Central memory CD4-positive, alpha-beta T cell (primary cell): ENCODE results near the gene RAET1G.
"Not testable (repeated sequence)": the region's sequence is repeated elsewhere in the genome, so short reads cannot be mapped to it uniquely, and the experiment has no call there.

ENCODE experiments used
- DNase-seq: peaks from one replicate; pipeline ENCODE4 v3.0.0; 2022
- total RNA-seq, 3 experiments: gene quantifications; one replicate each; lab custom pipeline; 2026; lab: John Stamatoyannopoulos, UW

The RAET1G gene
- total RNA-seq: 0 reads per million in 3 experiments

DNA sequence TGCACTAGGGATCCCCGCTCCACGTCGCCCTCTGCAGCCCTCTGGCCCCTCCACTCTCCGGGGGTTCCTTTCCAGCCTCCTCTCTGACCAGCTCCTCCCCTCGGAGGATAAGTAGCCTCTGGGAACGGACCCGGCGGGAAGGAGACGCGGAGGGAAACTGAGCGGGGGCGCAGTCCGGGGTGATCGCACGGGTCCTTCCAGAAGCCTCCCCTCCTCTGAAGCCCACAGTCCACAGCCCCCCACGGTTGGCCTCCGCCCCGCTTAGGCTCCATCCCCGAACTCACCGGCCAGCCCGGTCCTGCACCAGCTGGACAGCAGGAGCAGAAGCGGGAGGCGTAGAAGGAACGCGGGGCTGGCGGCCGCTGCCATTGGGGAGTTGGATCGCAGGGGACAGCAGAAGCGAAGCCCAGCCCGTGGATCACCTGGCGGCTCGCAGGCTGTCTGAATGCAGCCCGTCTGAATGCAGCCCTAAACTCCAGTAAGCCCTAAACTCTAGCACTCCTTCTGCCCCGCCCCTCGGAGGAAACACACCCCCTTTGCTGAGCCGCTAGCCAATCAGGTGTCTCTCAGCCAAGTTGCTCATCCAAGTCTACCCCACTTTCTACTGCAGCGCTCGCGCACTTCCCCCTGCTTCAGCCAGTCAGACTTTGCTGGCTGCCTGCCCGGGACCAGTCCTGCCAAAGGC lies at the start of gene RAET1G:
RAET1G (minus strand) TSS at position 480 of the 685 bp plus-strand sequence; CDS start at position 369, 111 bp downstream.
- DNase-seq: peak; percentile 80

DNA sequence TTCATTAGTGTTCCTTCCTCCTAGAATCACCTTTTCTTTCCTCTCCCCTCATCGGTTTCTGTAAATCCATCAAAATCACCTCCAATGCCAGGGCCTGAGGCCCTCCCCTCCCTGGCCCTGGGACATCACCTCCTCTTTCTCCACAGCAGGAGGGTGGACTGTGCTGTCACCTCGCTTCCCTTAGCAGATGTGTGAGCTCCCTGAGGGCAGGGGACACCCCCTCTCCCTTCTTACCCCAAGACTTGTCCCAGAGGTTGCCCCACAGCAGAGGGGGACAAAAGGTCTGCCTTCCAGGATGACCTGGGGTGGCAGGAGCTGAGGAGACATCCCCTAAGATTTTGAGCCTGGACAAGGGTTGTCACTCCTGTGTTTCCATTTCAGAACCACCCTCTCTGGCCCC lies 46.7 kb upstream of the RAET1G start:
- DNase-seq: no peak

GRCh38 chr6:149968909-149969308 lies 46.0 kb upstream of the RAET1G start:
- not testable (repeated sequence) for DNase-seq

- not testable (repeated sequence) for DNase-seq
These were observed 45.1 kb upstream of the RAET1G start for GRCh38 chr6:149967999-149968398.

GRCh38 chr6:149967591-149967990 lies 44.7 kb upstream of the RAET1G start:
- no peak for DNase-seq

GRCh38 chr6:149966319-149966718 lies 43.4 kb upstream of the RAET1G start:
- DNase-seq: not testable (repeated sequence)

- peak; percentile 33 for DNase-seq
These were observed 42.5 kb upstream of the RAET1G start for GRCh38 chr6:149965194-149966020.

DNA sequence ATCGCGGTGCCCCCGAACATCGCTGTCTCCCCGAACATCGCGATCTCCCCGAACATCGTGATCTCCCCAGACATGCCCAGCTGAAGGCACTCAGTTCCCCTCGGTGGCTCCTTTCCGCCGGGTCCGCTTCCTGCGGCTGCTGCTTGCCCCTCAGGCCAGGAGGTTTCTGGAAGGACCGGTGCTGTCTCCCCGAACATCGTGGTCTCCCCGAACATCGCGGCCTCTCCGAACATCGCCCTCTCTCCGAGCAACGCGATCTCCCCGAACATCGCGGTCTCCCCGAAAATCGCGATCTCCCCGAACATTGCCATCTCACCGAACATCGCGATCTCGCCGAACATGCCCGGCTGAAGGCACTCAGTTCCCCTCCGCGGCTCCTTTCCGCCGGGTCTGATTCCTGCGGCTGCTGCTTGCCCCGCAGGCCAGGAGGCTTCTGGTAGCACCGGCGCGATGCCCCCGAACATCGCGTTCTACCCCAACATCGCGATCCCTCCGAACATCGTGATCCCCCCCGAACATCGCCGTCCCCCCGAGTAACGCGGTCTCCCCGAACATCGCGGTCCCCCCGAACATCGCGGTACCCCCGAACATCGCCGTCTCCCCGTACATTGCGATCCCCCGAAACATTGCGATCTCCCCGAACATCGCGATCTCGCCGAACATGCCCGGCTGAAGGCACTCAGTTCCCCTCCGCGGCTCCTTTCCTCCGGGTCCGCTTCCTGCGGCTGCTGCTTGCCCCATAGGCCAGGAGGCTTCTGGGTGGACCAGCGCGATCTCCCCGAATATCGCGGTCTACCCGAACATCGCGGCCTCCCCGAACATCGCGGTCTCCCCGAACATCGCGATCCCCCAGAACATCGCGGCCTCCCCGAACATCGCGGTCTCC lies 41.6 kb upstream of the RAET1G start:
- peak; percentile 21 for DNase-seq

DNA sequence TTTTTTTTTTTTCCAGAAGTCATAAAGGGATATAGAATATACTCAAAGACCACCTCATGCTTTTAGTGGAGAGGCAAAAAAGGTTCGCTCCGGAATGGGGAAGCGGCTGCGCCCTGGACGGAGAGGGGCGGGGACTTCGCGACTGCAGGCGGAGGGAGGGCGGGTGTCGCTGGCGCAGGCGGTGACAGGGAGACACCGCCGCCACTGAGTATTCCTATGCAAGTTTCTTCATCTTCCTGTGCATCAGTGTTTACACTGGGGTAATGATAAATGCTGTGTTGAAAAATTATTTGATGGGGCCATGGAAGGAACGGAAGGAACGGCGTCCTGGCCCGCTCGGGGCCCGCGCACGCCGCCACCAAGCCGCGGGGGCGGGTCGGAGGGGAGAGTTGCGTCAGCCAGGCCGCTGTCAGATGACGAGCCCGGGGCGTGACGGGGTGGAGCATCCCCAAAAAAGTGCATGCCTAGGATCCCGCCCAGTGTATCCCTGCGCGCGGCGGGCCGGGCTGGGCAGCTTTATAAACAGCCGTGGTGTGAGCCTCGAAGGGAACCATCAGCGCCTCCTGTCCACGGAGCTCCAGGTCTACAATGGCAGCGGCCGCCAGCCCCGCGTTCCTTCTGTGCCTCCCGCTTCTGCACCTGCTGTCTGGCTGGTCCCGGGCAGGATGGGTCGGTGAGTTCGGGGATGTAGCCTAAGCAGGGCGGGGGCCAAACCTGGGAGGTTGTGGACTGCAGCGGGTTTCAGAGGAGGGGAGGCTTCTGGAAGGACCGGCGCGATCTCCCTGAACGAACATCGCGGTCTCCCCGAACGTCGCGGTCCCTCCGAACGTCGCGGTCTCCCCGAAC lies 40.8 kb upstream of the RAET1G start, which contains the start of gene ULBP1:
ULBP1 (plus strand) TSS at position 482 of the 846 bp plus-strand sequence; CDS start at position 589, 107 bp downstream.
- DNase-seq: peak; percentile 66

DNA sequence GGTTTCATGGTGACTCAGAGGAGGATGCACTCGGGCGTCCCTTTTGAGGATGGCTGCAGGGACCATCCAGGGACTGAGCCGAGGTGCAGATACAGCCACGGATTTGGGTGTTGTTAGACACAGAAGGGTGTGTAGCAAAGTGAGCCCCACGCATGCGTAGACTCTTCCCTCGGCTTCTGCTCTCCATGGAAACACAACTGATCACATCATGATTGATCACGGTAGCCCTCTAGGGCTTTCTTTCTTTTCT lies 40.2 kb upstream of the RAET1G start:
- DNase-seq: peak; percentile 36

- no peak for DNase-seq
These were observed 39.7 kb upstream of the RAET1G start for GRCh38 chr6:149962461-149963211.

DNA sequence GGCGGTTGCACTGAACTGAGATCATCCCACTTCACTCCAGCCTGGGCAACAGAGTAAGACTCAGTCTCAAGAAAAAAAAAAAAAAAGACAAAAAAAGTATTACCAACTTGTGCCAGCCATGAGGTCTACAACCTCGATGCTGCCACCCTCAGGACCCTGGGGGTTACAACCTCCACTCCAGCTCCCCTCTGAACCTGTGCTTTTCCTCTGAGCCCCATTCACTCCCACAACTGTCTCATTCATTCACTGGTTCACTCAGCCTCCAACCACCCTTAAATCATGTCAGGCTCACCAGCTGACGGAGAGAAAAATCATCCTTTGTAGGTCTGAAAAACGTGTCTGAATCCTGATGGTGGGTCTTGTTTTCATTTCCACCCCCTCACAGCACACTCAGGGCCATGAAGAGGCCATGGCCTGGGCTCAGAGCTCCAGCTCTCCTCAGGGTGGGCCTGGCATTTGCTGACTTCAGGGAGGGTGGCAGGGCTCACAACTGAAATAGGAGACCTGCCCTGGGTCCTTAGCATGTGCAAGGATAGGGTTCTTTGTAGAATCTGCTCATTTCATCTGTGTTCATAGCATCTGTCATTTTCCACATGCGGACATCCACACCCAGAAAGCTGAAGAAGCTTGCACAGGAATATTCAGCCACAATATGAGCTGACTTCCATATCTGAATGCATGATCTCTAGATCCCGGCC lies 39.0 kb upstream of the RAET1G start:
- DNase-seq: no peak

- no peak for DNase-seq
These were observed 37.6 kb upstream of the RAET1G start for GRCh38 chr6:149960488-149960887.

GRCh38 chr6:149959806-149960205 lies 36.9 kb upstream of the RAET1G start:
- not testable (repeated sequence) for DNase-seq

- not testable (repeated sequence) for DNase-seq
These were observed 35.2 kb upstream of the RAET1G start for GRCh38 chr6:149958124-149958523.

- not testable (repeated sequence) for DNase-seq
These were observed 32.9 kb upstream of the RAET1G start for GRCh38 chr6:149955654-149956317.

DNA sequence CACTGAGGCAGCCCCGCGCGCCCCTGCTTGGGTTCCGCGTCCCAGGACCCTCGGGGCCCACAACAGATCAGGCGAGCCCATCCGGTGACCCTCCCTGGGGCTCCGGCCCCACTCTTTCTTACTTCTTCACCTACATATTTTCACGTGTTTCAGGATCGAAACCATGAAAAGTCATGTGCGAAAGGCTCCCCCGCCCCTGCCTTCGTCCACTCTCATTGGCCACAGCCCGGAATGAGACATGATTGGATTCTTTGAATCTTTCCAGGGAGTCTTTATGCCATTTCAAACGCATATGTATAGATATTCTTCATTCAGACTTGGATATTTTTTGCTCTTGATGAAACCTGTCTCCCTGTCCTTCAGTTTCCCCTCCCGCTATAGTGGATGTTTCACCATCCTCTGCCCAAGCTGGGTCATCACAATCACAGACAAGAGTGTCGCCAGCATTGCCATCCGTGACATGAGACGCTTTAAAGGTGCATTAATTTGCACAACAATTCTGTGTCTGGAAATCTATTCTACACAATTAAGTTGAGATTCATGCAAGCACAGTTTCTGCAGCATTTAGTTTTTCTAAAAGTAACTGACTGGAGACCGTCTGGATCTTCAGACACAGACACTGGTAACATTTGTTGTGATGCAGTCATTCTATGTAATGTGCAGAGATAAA lies 32.2 kb upstream of the RAET1G start:
- DNase-seq: not testable (repeated sequence)

GRCh38 chr6:149954328-149954983 lies 31.5 kb upstream of the RAET1G start:
- DNase-seq: not testable (repeated sequence)

DNA sequence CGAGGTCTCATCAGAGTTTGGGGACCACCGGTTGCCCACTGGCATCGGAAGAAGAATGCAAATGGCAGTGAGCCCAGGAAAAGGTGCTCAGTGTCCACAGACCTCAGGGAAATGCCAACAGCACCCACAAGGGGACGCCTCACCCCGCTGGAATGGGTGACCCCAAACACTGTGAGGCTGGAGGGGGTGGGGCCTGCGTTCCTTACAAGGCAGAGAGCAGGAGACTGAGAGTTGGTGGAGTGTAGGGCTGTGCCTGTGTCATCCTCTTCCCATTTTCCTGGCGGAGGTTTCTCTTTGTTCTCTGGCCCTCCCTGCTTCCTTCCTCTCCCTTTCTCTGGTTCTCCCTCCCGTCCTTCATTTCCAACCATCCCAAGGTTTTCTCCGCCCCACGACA lies 31.0 kb upstream of the RAET1G start:
- DNase-seq: not testable (repeated sequence)
